Measurements from ENCODE around the gene RAB11FIP4.

The RAB11FIP4 gene

GRCh38 chr17:31530391-31530985 is 139.0 kb downstream of the RAB11FIP4 start:
- Histone ChIP-seq H3K4me3 (replicated peaks; ENCODE audit: insufficient read depth, low read length) (no peak overlapping the region), H3K27ac (replicated peaks) (no peak overlapping the region), H3K27me3 (ENCODE audit: insufficient read depth, poor library complexity, severe bottlenecking) (no peaks in the 10 kb centered on the region)
- no peak for TF ChIP-seq GABPA (IDR thresholded peaks at IDR 0.05; ENCODE audit: low read depth)
- no peak for TF ChIP-seq POLR2AphosphoS5 (IDR thresholded peaks at IDR 0.05; ENCODE audit: low read depth)
- DNase-seq (ENCODE audit: low read depth in 1 of 2, low spot score in 1 of 2) = no peak

- no peak for TF ChIP-seq SPI1 (IDR thresholded peaks at IDR 0.05; ENCODE audit: borderline replicate concordance, low read depth)
- TF ChIP-seq REST (IDR thresholded peaks at IDR 0.05; ENCODE audit: insufficient replicate concordance, low read depth) = no peak
- TF ChIP-seq POLR2AphosphoS5 (IDR thresholded peaks at IDR 0.05; ENCODE audit: low read depth) = no peak
- no peak for TF ChIP-seq GABPA (IDR thresholded peaks at IDR 0.05; ENCODE audit: low read depth)
- no peak for TF ChIP-seq CTCF (IDR thresholded peaks at IDR 0.05; ENCODE audit: insufficient read depth, low read length)
- no peak for DNase-seq (ENCODE audit: low read depth in 1 of 2, low spot score in 1 of 2)
- Histone ChIP-seq H3K27ac (replicated peaks) (no peak overlapping the region), H3K4me3 (replicated peaks; ENCODE audit: insufficient read depth, low read length) (no peak overlapping the region), H3K27me3 (ENCODE audit: insufficient read depth, poor library complexity, severe bottlenecking) (no peaks in the 10 kb centered on the region)
These were observed 140.0 kb downstream of the RAB11FIP4 start for GRCh38 chr17:31531336-31531980.

GRCh38 chr17:31532081-31532480 is 140.6 kb downstream of the RAB11FIP4 start:
- TF ChIP-seq CTCF (IDR thresholded peaks at IDR 0.05; ENCODE audit: insufficient read depth, low read length) (no peak), REST (IDR thresholded peaks at IDR 0.05; ENCODE audit: insufficient replicate concordance, low read depth) (no peak), POLR2AphosphoS5 (IDR thresholded peaks at IDR 0.05; ENCODE audit: low read depth) (no peak), SPI1 (IDR thresholded peaks at IDR 0.05; ENCODE audit: borderline replicate concordance, low read depth) (no peak), GABPA (IDR thresholded peaks at IDR 0.05; ENCODE audit: low read depth) (no peak)
- H3K4me3 ChIP-seq (replicated peaks; ENCODE audit: insufficient read depth, low read length) = no peak overlapping the region
- DNase-seq (ENCODE audit: low read depth in 1 of 2, low spot score in 1 of 2) = no peak
- no peak overlapping the region for H3K27ac ChIP-seq (replicated peaks)
- H3K27me3 ChIP-seq (ENCODE audit: insufficient read depth, poor library complexity, severe bottlenecking) = no peaks in the 10 kb centered on the region

- DNase-seq (ENCODE audit: low read depth in 1 of 2, low spot score in 1 of 2) = no peak
- H3K27me3 ChIP-seq (ENCODE audit: insufficient read depth, poor library complexity, severe bottlenecking) = no peaks in the 10 kb centered on the region
- no peak overlapping the region for H3K4me3 ChIP-seq (replicated peaks; ENCODE audit: insufficient read depth, low read length)
- TF ChIP-seq POLR2AphosphoS5 (IDR thresholded peaks at IDR 0.05; ENCODE audit: low read depth) (no peak), REST (IDR thresholded peaks at IDR 0.05; ENCODE audit: insufficient replicate concordance, low read depth) (no peak), CTCF (IDR thresholded peaks at IDR 0.05; ENCODE audit: insufficient read depth, low read length) (no peak), SPI1 (IDR thresholded peaks at IDR 0.05; ENCODE audit: borderline replicate concordance, low read depth) (no peak), GABPA (IDR thresholded peaks at IDR 0.05; ENCODE audit: low read depth) (no peak)
- H3K27ac ChIP-seq (replicated peaks) = no peak overlapping the region
These were observed 141.1 kb downstream of the RAB11FIP4 start for GRCh38 chr17:31532526-31532925.
